ENCODE data around the gene PHACTR1. TPM values are rescaled to one million over a fixed set of nuclear protein-coding genes. Genes with fewer than 3 reads are reported as not detected.
A peak's percentile ranks its signal among the peaks of the same experiment; 100 is the strongest.

Gene PHACTR1
- total and polyA plus RNA-seq, 2 experiments from 2014 or later, result 0.65 to 3.2 TPM

- Histone ChIP-seq H3K4me3 (no peak overlapping the region), H3K9me3 (ENCODE audit: low read depth) (no peaks in the 10 kb centered on the region), H3K4me2 (ENCODE audit: unreplicated experiment) (no peak overlapping the region), H3F3A (ENCODE audit: insufficient read depth) (no peaks in the 10 kb centered on the region), H3K36me3 (ENCODE audit: low read depth) (no peaks in the 10 kb centered on the region), H3K27me3 (replicated peaks; ENCODE audit: insufficient read depth) (no peaks in the 10 kb centered on the region), H4K20me1 (ENCODE audit: insufficient read depth) (no peaks in the 10 kb centered on the region), H3K79me2 (ENCODE audit: insufficient read depth) (no peaks in the 10 kb centered on the region), H3K4me1 (ENCODE audit: insufficient read depth) (no peaks in the 10 kb centered on the region), H3K27ac (no peak overlapping the region), H2AFZ (no peak overlapping the region), H3K9ac (no peak overlapping the region), H3K9me2 (ENCODE audit: insufficient read depth) (no peaks in the 10 kb centered on the region)
- 78 to 79% methylated on average over 6 of the region's 6 CpGs for WGBS, 2 experiments (ENCODE audit: low coverage in 1 of 2, low lambda C conversion rate in 2 of 2, missing lambda C conversion rate in 2 of 2)
- in situ Hi-C loops (cut with MboI), result no loop called here
- no peak for TF ChIP-seq EZH2phosphoT487 (IDR thresholded peaks at IDR 0.05; ENCODE audit: insufficient read depth, low read depth)
- TF ChIP-seq EZH2 (IDR thresholded peaks at IDR 0.05; ENCODE audit: insufficient read depth, poor library complexity, severe bottlenecking), result no peak
- no peak for DNase-seq
Measured at GRCh38 chr6:12866422-12867029, 150.0 kb downstream of the PHACTR1 start.

- peaks cover 12% of the 10 kb centered on the region for H3F3A ChIP-seq (ENCODE audit: insufficient read depth)
- no peak overlapping the region for H2AFZ ChIP-seq
- no peak overlapping the region for H3K9ac ChIP-seq
- H3K27ac ChIP-seq, result no peak overlapping the region
- no peaks in the 10 kb centered on the region for H4K20me1 ChIP-seq (ENCODE audit: insufficient read depth)
- no peaks in the 10 kb centered on the region for H3K9me3 ChIP-seq (ENCODE audit: low read depth)
- H3K9me2 ChIP-seq (ENCODE audit: insufficient read depth), result no peaks in the 10 kb centered on the region
- H3K27me3 ChIP-seq (replicated peaks; ENCODE audit: insufficient read depth), result no peaks in the 10 kb centered on the region
- H3K4me2 ChIP-seq (ENCODE audit: unreplicated experiment), result no peak overlapping the region
- no peak for DNase-seq
- WGBS, 2 experiments (ENCODE audit: low coverage in 1 of 2, low lambda C conversion rate in 2 of 2, missing lambda C conversion rate in 2 of 2), result 63 to 65% methylated on average over 2 of the region's 2 CpGs
- in situ Hi-C loops (cut with MboI), result no loop called here
- TF ChIP-seq EZH2 (IDR thresholded peaks at IDR 0.05; ENCODE audit: insufficient read depth, poor library complexity, severe bottlenecking) (no peak), EZH2phosphoT487 (IDR thresholded peaks at IDR 0.05; ENCODE audit: insufficient read depth, low read depth) (no peak)
- no peaks in the 10 kb centered on the region for H3K79me2 ChIP-seq (ENCODE audit: insufficient read depth)
- H3K36me3 ChIP-seq (ENCODE audit: low read depth), result no peaks in the 10 kb centered on the region
- no peak overlapping the region for H3K4me3 ChIP-seq
- peaks cover 15% of the 10 kb centered on the region for H3K4me1 ChIP-seq (ENCODE audit: insufficient read depth)
Measured at GRCh38 chr6:12869816-12870432, 153.4 kb downstream of the PHACTR1 start.

GRCh38 chr6:12873691-12874090 lies 157.1 kb downstream of the PHACTR1 start:
- Histone ChIP-seq H3K36me3 (ENCODE audit: low read depth) (no peaks in the 10 kb centered on the region), H3K9me3 (ENCODE audit: low read depth) (no peaks in the 10 kb centered on the region), H3K4me2 (ENCODE audit: unreplicated experiment) (no peak overlapping the region), H3K4me1 (ENCODE audit: insufficient read depth) (peaks cover 23% of the 10 kb centered on the region), H3K4me3 (no peak overlapping the region), H3K27ac (no peak overlapping the region), H3K27me3 (replicated peaks; ENCODE audit: insufficient read depth) (no peaks in the 10 kb centered on the region), H4K20me1 (ENCODE audit: insufficient read depth) (no peaks in the 10 kb centered on the region), H3K79me2 (ENCODE audit: insufficient read depth) (no peaks in the 10 kb centered on the region), H3K9me2 (ENCODE audit: insufficient read depth) (no peaks in the 10 kb centered on the region), H2AFZ (no peak overlapping the region), H3K9ac (no peak overlapping the region), H3F3A (ENCODE audit: insufficient read depth) (peaks cover 20% of the 10 kb centered on the region)
- peak; percentile 36 for DNase-seq
- in situ Hi-C loops (cut with MboI), result no loop called here
- TF ChIP-seq EZH2phosphoT487 (IDR thresholded peaks at IDR 0.05; ENCODE audit: insufficient read depth, low read depth), result no peak
- TF ChIP-seq EZH2 (IDR thresholded peaks at IDR 0.05; ENCODE audit: insufficient read depth, poor library complexity, severe bottlenecking), result no peak

- DNase-seq, result peak; percentile 92
- WGBS, 2 experiments (ENCODE audit: low coverage in 1 of 2, low lambda C conversion rate in 2 of 2, missing lambda C conversion rate in 2 of 2), result 4 to 5% methylated on average over 6 of the region's 6 CpGs
- H3K9ac ChIP-seq, result no peak overlapping the region
- no peaks in the 10 kb centered on the region for H4K20me1 ChIP-seq (ENCODE audit: insufficient read depth)
- no peaks in the 10 kb centered on the region for H3K27me3 ChIP-seq (replicated peaks; ENCODE audit: insufficient read depth)
- TF ChIP-seq EZH2phosphoT487 (IDR thresholded peaks at IDR 0.05; ENCODE audit: insufficient read depth, low read depth), result no peak
- TF ChIP-seq EZH2 (IDR thresholded peaks at IDR 0.05; ENCODE audit: insufficient read depth, poor library complexity, severe bottlenecking), result no peak
- H3K4me2 ChIP-seq (ENCODE audit: unreplicated experiment), result peak overlapping the region; percentile 47
- peaks cover 23% of the 10 kb centered on the region for H3K4me1 ChIP-seq (ENCODE audit: insufficient read depth)
- in situ Hi-C loops (cut with MboI), result loop anchor here (25.0 kb wide), 2 partner anchors 488 to 1263 kb away; no protein-coding TSS in a partner anchor
- no peak overlapping the region for H3K4me3 ChIP-seq
- H3K9me2 ChIP-seq (ENCODE audit: insufficient read depth), result no peaks in the 10 kb centered on the region
- H2AFZ ChIP-seq, result no peak overlapping the region
- no peaks in the 10 kb centered on the region for H3K79me2 ChIP-seq (ENCODE audit: insufficient read depth)
- no peaks in the 10 kb centered on the region for H3K9me3 ChIP-seq (ENCODE audit: low read depth)
- H3K27ac ChIP-seq, result peak overlapping the region; percentile 46
- H3K36me3 ChIP-seq (ENCODE audit: low read depth), result no peaks in the 10 kb centered on the region
- H3F3A ChIP-seq (ENCODE audit: insufficient read depth), result peaks cover 20% of the 10 kb centered on the region
Measured at GRCh38 chr6:12875051-12875450, 158.5 kb downstream of the PHACTR1 start.

Data from GM23248 (cell line).